GM12878 (cell line): ENCODE measurements around the gene PRKN. TPM values are rescaled to one million over a fixed set of nuclear protein-coding genes. Genes with fewer than 3 reads are reported as not detected.
A peak's percentile ranks its signal among the peaks of the same experiment; 100 is the strongest.

Experiments
- ATAC-seq: fragments of 200-7000 bp; cut with Tn5 transposase; 3 replicates; pipeline ENCODE4 v1.9.1; 2020; ENCODE audit warnings: mild to moderate bottlenecking, moderate library complexity
- BruUV-seq: library from RNA; stranded (reverse); fragments of 400-500 nt; replicated peaks from 2 replicates; lab custom pipeline; 2021; lab: Mats Ljungman, UMichigan
- CTCF ChIA-PET: fragments of 300-600 bp; sonication (Branson Sonifier 250); formaldehyde crosslinking; extraction: SDS; loops from one replicate; lab custom pipeline; 2021; ENCODE audit warnings: inconsistent platforms; lab: Yijun Ruan, JAX
- POLR2A ChIA-PET: fragments of 350-600 bp; formaldehyde crosslinking; extraction: SDS; loops from one replicate; lab custom pipeline; 2021; ENCODE audit warnings: inconsistent platforms; lab: Charles Lee
- RAD21 ChIA-PET: fragments of 300-600 bp; sonication (Branson Sonifier 250); formaldehyde crosslinking; loops from one replicate; lab custom pipeline; 2023; ENCODE audit warnings: antibody characterized with exemption; ENCODE audit not compliant: unreplicated experiment; lab: Charles Lee
- SMC1A ChIA-PET: fragments of 300-600 bp; sonication (Branson Sonifier 250); formaldehyde crosslinking; loops from one replicate; lab custom pipeline; 2023; ENCODE audit not compliant: unreplicated experiment, uncharacterized antibody; lab: Charles Lee
- DNase-seq: peaks from one replicate; pipeline ENCODE4 v3.0.0-alpha.2; 2011; ENCODE audit warnings: low read depth, low spot score
- FAIRE-seq: peaks from 3 replicates; lab custom pipeline; 2011; peaks lifted over from hg19 to GRCh38; lab: Jason Lieb, UNC
- H2AFZ ChIP-seq: 2 replicates; pipeline ENCODE4 v1.6.0; 2011; ENCODE audit warnings: low read depth, low read length, control low read depth; ENCODE audit not compliant: control insufficient read depth
- H3K27ac ChIP-seq: 2 replicates; pipeline ENCODE4 v1.5.1; 2011; ENCODE audit warnings: control low read depth; ENCODE audit not compliant: control insufficient read depth, insufficient read depth
- H3K27me3 ChIP-seq, 2 experiments: replicated peaks in 1 of 2; 2 replicates each; pipeline versions ENCODE4 v1.6.0 to v1.6.1; 2011; ENCODE audit warnings: low read length in 1 of 2; ENCODE audit not compliant: control insufficient read depth in 2 of 2, insufficient read depth in 2 of 2
- H3K36me3 ChIP-seq, 2 experiments: 2 replicates each; pipeline ENCODE4 v1.5.1; 2011; ENCODE audit warnings: low read length in 1 of 2; ENCODE audit not compliant: control insufficient read depth in 2 of 2, insufficient read depth in 2 of 2
- H3K4me1 ChIP-seq: 2 replicates; pipeline ENCODE4 v1.6.1; 2011; ENCODE audit warnings: mild to moderate bottlenecking, low read length, moderate library complexity, mixed read lengths; ENCODE audit not compliant: control insufficient read depth, insufficient read depth
- H3K4me2 ChIP-seq: 2 replicates; pipeline ENCODE4 v1.6.0; 2011; ENCODE audit warnings: control low read depth; ENCODE audit not compliant: control insufficient read depth, insufficient read depth
- H3K4me3 ChIP-seq: fragments of 200-600 bp; sonication (generic); 2 replicates; pipeline ENCODE4 v1.5.1; 2016
- H3K79me2 ChIP-seq: 2 replicates; pipeline ENCODE4 v1.6.0; 2011; ENCODE audit warnings: low read length; ENCODE audit not compliant: control insufficient read depth, insufficient read depth
- H3K9ac ChIP-seq: 2 replicates; pipeline ENCODE4 v1.8.0; 2011; ENCODE audit warnings: low read length, control low read depth, mixed read lengths; ENCODE audit not compliant: control insufficient read depth, insufficient read depth
- H3K9me3 ChIP-seq: replicated peaks from 3 replicates; pipeline ENCODE4 v1.5.1; 2011; ENCODE audit warnings: mild to moderate bottlenecking, low read length; ENCODE audit not compliant: control insufficient read depth, insufficient read depth
- H4K20me1 ChIP-seq: 2 replicates; pipeline ENCODE4 v1.6.0; 2011; ENCODE audit not compliant: control insufficient read depth, insufficient read depth
- MTA3 ChIP-seq: IDR thresholded peaks from 2 replicates; pipeline ENCODE4 v1.6.1; 2012; ENCODE audit warnings: low read length, inconsistent platforms, borderline replicate concordance
- RAD21 ChIP-seq: IDR thresholded peaks from 2 replicates; pipeline ENCODE4 v1.6.1; 2011; ENCODE audit warnings: mild to moderate bottlenecking, low read depth, low read length, moderate library complexity; ENCODE audit not compliant: insufficient read depth
- SMC3 ChIP-seq: IDR thresholded peaks from 2 replicates; pipeline ENCODE4 v1.6.1; 2011; ENCODE audit warnings: low read length, improper control_type of control experiment, borderline replicate concordance
- WGBS: methylation state at CpG from one replicate; pipeline ENCODE4 v1.1.6; 2016; ENCODE audit warnings: low lambda C conversion rate; ENCODE audit not compliant: insufficient replicate concordance, insufficient coverage; ENCODE audit errors: missing lambda C conversion rate; 5-methylcytosine and 5-hydroxymethylcytosine counted together
- in situ Hi-C: fragments of 300-500 bp; cut with MboI; formaldehyde crosslinking; loops from 9 replicates; pipeline ENCODE4 v1.14.3; 2018; ENCODE audit warnings: mixed read lengths
- intact Hi-C: fragments of 100-400 bp; cut with micrococcal nuclease; formaldehyde crosslinking; loops from one replicate; pipeline ENCODE4 v1.14.2; 2022; ENCODE audit not compliant: unreplicated experiment
- polyA plus RNA-seq, 11 experiments: library from polyadenylated mRNA; depleted of rRNA in 4 of 11; unstranded in 6 of 11; stranded (reverse) in 5 of 11; fragments of >200 nt; fragmentation: Nextera tagmentation in 4 of 11; fragmentation: Illumina TruSeq in 1 of 11; extraction: Ambion mirVana in 4 of 11; extraction: Trizol in 1 of 11; gene quantifications; 1 replicate in 1 of 11; 2 replicates in 10 of 11; pipeline versions ENCODE4 v1.2.1 to v1.2.3, GENCODE V29; 2011 to 2016; ENCODE audit warnings: inconsistent platforms in 2 of 11, missing spikeins in 2 of 11, low read depth in 1 of 11
- total RNA-seq, 4 experiments: library from RNA; depleted of rRNA in 3 of 4; stranded (reverse); fragments of >200 nt in 3 of 4; fragmentation: Illumina TruSeq in 1 of 4; extraction: Trizol in 1 of 4; gene quantifications; 2 replicates each; pipeline versions ENCODE4 v1.2.1 to v1.2.3, GENCODE V29; 2013 to 2021
- TF ChIP-seq, protein P1 (sequence below), 3 experiments: IDR thresholded peaks in 2 of 3; conservative IDR thresholded peaks in 1 of 3; 2 replicates each; pipeline ENCODE4 v1.5.1; 2011; ENCODE audit warnings: low read depth in 3 of 3, low read length in 3 of 3, mild to moderate bottlenecking in 3 of 3, control low read depth in 2 of 3, moderate library complexity in 2 of 3, inconsistent platforms in 1 of 3, mixed read lengths in 1 of 3; ENCODE audit not compliant: control insufficient read depth in 2 of 3, insufficient read depth in 1 of 3; ENCODE audit errors: extremely low read depth in 1 of 3

PRKN gene
- total and polyA plus RNA-seq, 10 of the 15 experiments (the other 5 are each of a cell fraction or from before 2014, with no cell fraction given): 0.06 to 0.09 TPM; not detected in 8

- in situ Hi-C loops: no loop called here
- DNase-seq: no peak
- TF ChIP-seq, protein P1, sequence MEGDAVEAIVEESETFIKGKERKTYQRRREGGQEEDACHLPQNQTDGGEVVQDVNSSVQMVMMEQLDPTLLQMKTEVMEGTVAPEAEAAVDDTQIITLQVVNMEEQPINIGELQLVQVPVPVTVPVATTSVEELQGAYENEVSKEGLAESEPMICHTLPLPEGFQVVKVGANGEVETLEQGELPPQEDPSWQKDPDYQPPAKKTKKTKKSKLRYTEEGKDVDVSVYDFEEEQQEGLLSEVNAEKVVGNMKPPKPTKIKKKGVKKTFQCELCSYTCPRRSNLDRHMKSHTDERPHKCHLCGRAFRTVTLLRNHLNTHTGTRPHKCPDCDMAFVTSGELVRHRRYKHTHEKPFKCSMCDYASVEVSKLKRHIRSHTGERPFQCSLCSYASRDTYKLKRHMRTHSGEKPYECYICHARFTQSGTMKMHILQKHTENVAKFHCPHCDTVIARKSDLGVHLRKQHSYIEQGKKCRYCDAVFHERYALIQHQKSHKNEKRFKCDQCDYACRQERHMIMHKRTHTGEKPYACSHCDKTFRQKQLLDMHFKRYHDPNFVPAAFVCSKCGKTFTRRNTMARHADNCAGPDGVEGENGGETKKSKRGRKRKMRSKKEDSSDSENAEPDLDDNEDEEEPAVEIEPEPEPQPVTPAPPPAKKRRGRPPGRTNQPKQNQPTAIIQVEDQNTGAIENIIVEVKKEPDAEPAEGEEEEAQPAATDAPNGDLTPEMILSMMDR (IDR thresholded peaks at IDR 0.05 in 2 of 3, conservative IDR thresholded peaks at IDR 0.05 in 1 of 3; ENCODE audit: control insufficient read depth in 2 of 3, extremely low read depth in 1 of 3, insufficient read depth in 1 of 3, low read depth in 3 of 3, low read length in 3 of 3): peak; percentile 46 to 71 (median 59)
- TF ChIP-seq SMC3: peak; percentile 58; the same call in 1 of the 2 replicates
- TF ChIP-seq RAD21: peak; percentile 77
- TF ChIP-seq MTA3: no peak
Observed at GRCh38 chr6:161418463-161418945, 1309.1 kb downstream of the PRKN start.

More at GRCh38 chr6:161418463-161418945, 1309.1 kb downstream of the PRKN start:
- ChIA-PET RAD21 (interaction anchor here (0.6 to 1.5 kb wide), 5 partner anchors 23 to 276 kb away, joined by 3 to 12 read pairs (median 5); no protein-coding TSS in a partner anchor), POLR2A (no interaction called here), SMC1A (interaction anchor here (0.8 to 1.8 kb wide), 7 partner anchors 11 to 1022 kb away, joined by 3 to 8 read pairs (median 3); no protein-coding TSS in a partner anchor), CTCF (interaction anchor here (0.6 to 2.7 kb wide), 30 partner anchors 9 to 884 kb away, joined by 3 to 27 read pairs (median 3); no protein-coding TSS in a partner anchor)
- no peak overlapping the region for H3K27ac ChIP-seq
- no peaks in the 10 kb centered on the region for H3K9me3 ChIP-seq
- no peaks in the 10 kb centered on the region for H4K20me1 ChIP-seq
- no peak overlapping the region for H3K9ac ChIP-seq
- FAIRE-seq (peak; percentile 44), ATAC-seq (peak; percentile 73)
- no TSS peak for BruUV-seq
- peaks cover 0 to 2% of the 10 kb centered on the region in 2 experiments; a peak in 2 of 4 replicates for H3K27me3 ChIP-seq
- H3K4me1 ChIP-seq: no peaks in the 10 kb centered on the region
- no peak overlapping the region for H2AFZ ChIP-seq
- no peaks in the 10 kb centered on the region for H3K79me2 ChIP-seq
- H3K4me2 ChIP-seq: no peak overlapping the region
- no peak overlapping the region for H3K4me3 ChIP-seq
- no peaks in the 10 kb centered on the region for H3K36me3 ChIP-seq
- WGBS: 8% methylated on average over 7 of the region's 7 CpGs
- intact Hi-C loops: loop anchor here (1.0 to 10.0 kb wide), 2 partner anchors 277 to 506 kb away; no protein-coding TSS in a partner anchor
